SK-N-SH (cell line): Measurements from ENCODE around the gene SCAF1. TPM values are rescaled to one million over a fixed set of nuclear protein-coding genes. Genes with fewer than 3 reads are reported as not detected.

Experiments
- CTCF ChIA-PET: fragments of 300-600, 350-600 bp; formaldehyde crosslinking; extraction: SDS; loops from one replicate; lab custom pipeline; 2021; lab: Yijun Ruan, JAX
- POLR2A ChIA-PET: fragments of 350-600 bp; sonication (Branson Sonifier 250); formaldehyde crosslinking; extraction: SDS; loops from one replicate; lab custom pipeline; 2020; ENCODE audit warnings: antibody characterized with exemption, inconsistent platforms; lab: Yijun Ruan, JAX
- DNase-seq: peaks from one replicate; pipeline ENCODE4 v3.0.0; 2012
- H2AFZ ChIP-seq: fragments of 200-600 bp; sonication (generic); 2 replicates; pipeline ENCODE4 v1.8.1; 2016; ENCODE audit warnings: antibody characterized with exemption, mild to moderate bottlenecking, low read depth
- H3F3A ChIP-seq: fragments of 200-600 bp; sonication (generic); replicated peaks from 2 replicates; pipeline ENCODE3; 2016; ENCODE audit warnings: antibody characterized with exemption, mild to moderate bottlenecking; ENCODE audit not compliant: insufficient read depth
- H3K27ac ChIP-seq, 2 experiments: fragments of 200-500 bp in 1 of 2; fragments of 200-600 bp in 1 of 2; sonication (Bioruptor generic) in 1 of 2; sonication (generic), shearing (Covaris generic) in 1 of 2; 2 replicates each; pipeline versions ENCODE4 v1.5.1 to v1.6.1; 2014 to 2016; ENCODE audit warnings: low read depth in 2 of 2, inconsistent platforms in 1 of 2, low read length in 1 of 2, mild to moderate bottlenecking in 1 of 2, mixed read lengths in 1 of 2
- H3K27me3 ChIP-seq: fragments of 200-600 bp; sonication (generic), shearing (Covaris generic); 2 replicates; pipeline ENCODE4 v1.6.1; 2016; ENCODE audit warnings: mixed run types; ENCODE audit not compliant: insufficient read depth
- H3K36me3 ChIP-seq, 2 experiments: fragments of 200-500 bp in 1 of 2; fragments of 200-600 bp in 1 of 2; sonication (Bioruptor generic) in 1 of 2; sonication (generic) in 1 of 2; replicated peaks in 1 of 2; 2 replicates each; pipeline versions ENCODE3 to v1.5.1; 2014 to 2016; ENCODE audit warnings: low read length in 1 of 2, mild to moderate bottlenecking in 1 of 2; ENCODE audit not compliant: insufficient read depth in 2 of 2, control insufficient read depth in 1 of 2
- H3K4me1 ChIP-seq, 2 experiments: fragments of 200-500 bp in 1 of 2; fragments of 200-600 bp in 1 of 2; sonication (Bioruptor generic) in 1 of 2; sonication (generic), shearing (Covaris generic) in 1 of 2; 2 replicates each; pipeline versions ENCODE4 v1.5.1 to v1.6.1; 2014 to 2016; ENCODE audit warnings: low read depth in 1 of 2, low read length in 1 of 2, mixed run types in 1 of 2; ENCODE audit not compliant: insufficient read depth in 2 of 2, control insufficient read depth in 1 of 2
- H3K4me2 ChIP-seq: fragments of 200-600 bp; sonication (generic), shearing (Covaris generic); 2 replicates; pipeline ENCODE4 v1.6.1; 2017; ENCODE audit warnings: mixed run types
- H3K4me3 ChIP-seq, 2 experiments: fragments of 200-500 bp in 1 of 2; fragments of 200-600 bp in 1 of 2; sonication (Bioruptor generic) in 1 of 2; sonication (generic), shearing (Covaris generic) in 1 of 2; 2 replicates each; pipeline versions ENCODE4 v1.5.1 to v1.8.1; 2014 to 2016; ENCODE audit warnings: low read depth in 2 of 2, inconsistent platforms in 1 of 2, low read length in 1 of 2, mild to moderate bottlenecking in 1 of 2, mixed read lengths in 1 of 2, moderate library complexity in 1 of 2
- H3K79me2 ChIP-seq: fragments of 200-600 bp; sonication (generic); 2 replicates; pipeline ENCODE4 v1.8.1; 2017; ENCODE audit warnings: mild to moderate bottlenecking; ENCODE audit not compliant: insufficient read depth
- H3K9ac ChIP-seq: fragments of 200-600 bp; sonication (generic); 2 replicates; pipeline ENCODE4 v1.6.1; 2017; ENCODE audit warnings: mixed run types
- H3K9me2 ChIP-seq: fragments of 200-600 bp; sonication (generic); 2 replicates; pipeline ENCODE4 v1.6.1; 2017; ENCODE audit warnings: mixed run types
- H3K9me3 ChIP-seq: fragments of 200-600 bp; sonication (generic); 2 replicates; pipeline ENCODE4 v1.6.1; 2017; ENCODE audit warnings: mixed run types, mild to moderate bottlenecking, moderate library complexity
- H4K20me1 ChIP-seq: fragments of 200-600 bp; sonication (generic); 2 replicates; pipeline ENCODE4 v1.6.1; 2017; ENCODE audit warnings: mild to moderate bottlenecking, mixed run types; ENCODE audit not compliant: insufficient read depth
- EP300 ChIP-seq, 2 experiments: IDR thresholded peaks; 2 replicates each; pipeline versions ENCODE4 v1.4.0 to v1.6.1; 2012; ENCODE audit warnings: borderline replicate concordance in 1 of 2, low read depth in 1 of 2, low read length in 1 of 2
- EZH2phosphoT487 ChIP-seq: fragments of 200-600 bp; sonication (generic); IDR thresholded peaks from 2 replicates; pipeline ENCODE4 v1.6.1; 2017; ENCODE audit warnings: low read depth, mixed run types, mild to moderate bottlenecking, antibody characterized with exemption, moderate library complexity, borderline replicate concordance
- FOXJ3 ChIP-seq: sonication (generic); formaldehyde crosslinking; IDR thresholded peaks from 2 replicates; pipeline ENCODE4 v1.5.1; 2020; ENCODE audit warnings: mild to moderate bottlenecking, missing genetic modification reagents
- FOXM1 ChIP-seq: IDR thresholded peaks from 2 replicates; pipeline ENCODE4 v1.4.0; 2012; ENCODE audit warnings: low read depth, mild to moderate bottlenecking
- GABPA ChIP-seq: IDR thresholded peaks from 2 replicates; pipeline ENCODE4 v1.4.0; 2012; ENCODE audit warnings: low read depth, mild to moderate bottlenecking
- GATA2 ChIP-seq: sonication (generic); formaldehyde crosslinking; IDR thresholded peaks from 2 replicates; pipeline ENCODE4 v1.5.0; 2020; ENCODE audit warnings: mild to moderate bottlenecking, missing genetic modification reagents
- JUND ChIP-seq: IDR thresholded peaks from 2 replicates; pipeline ENCODE4 v1.4.0; 2012
- MEF2A ChIP-seq: IDR thresholded peaks from 2 replicates; pipeline ENCODE4 v1.4.0; 2012; ENCODE audit warnings: low read depth, borderline replicate concordance
- MXI1 ChIP-seq: IDR thresholded peaks from 2 replicates; pipeline ENCODE4 v1.6.1; 2012; ENCODE audit warnings: mild to moderate bottlenecking, low read depth, low read length, improper control_type of control experiment
- NRF1 ChIP-seq: IDR thresholded peaks from 2 replicates; pipeline ENCODE4 v1.6.1; 2012; ENCODE audit warnings: low read depth, mild to moderate bottlenecking, low read length
- RCOR1 ChIP-seq: fragments of 150-350 bp; IDR thresholded peaks from 2 replicates; pipeline ENCODE4 v1.6.1; 2017; ENCODE audit warnings: antibody characterized with exemption, low read length
- RFX5 ChIP-seq: IDR thresholded peaks from 2 replicates; pipeline ENCODE4 v1.6.1; 2012; ENCODE audit warnings: mild to moderate bottlenecking, improper control_type of control experiment, low read length
- TAF1 ChIP-seq: IDR thresholded peaks from 2 replicates; pipeline ENCODE4 v1.6.1; 2012; ENCODE audit warnings: low read depth, mild to moderate bottlenecking, low read length, moderate library complexity, borderline replicate concordance
- TCF12 ChIP-seq: IDR thresholded peaks from 2 replicates; pipeline ENCODE4 v1.4.0; 2012
- USF2 ChIP-seq: fragments of 150-350 bp; IDR thresholded peaks from 2 replicates; pipeline ENCODE4 v1.6.1; 2017; ENCODE audit warnings: antibody characterized with exemption, low read length, low read depth, borderline replicate concordance
- YY1 ChIP-seq: IDR thresholded peaks from 2 replicates; pipeline ENCODE4 v1.4.0; 2012; ENCODE audit warnings: low read depth, mild to moderate bottlenecking
- WGBS: methylation state at CpG from one replicate; pipeline ENCODE4 v1.1.6; 2017; ENCODE audit warnings: low lambda C conversion rate; 5-methylcytosine and 5-hydroxymethylcytosine counted together
- polyA plus RNA-seq, 3 experiments: library from polyadenylated mRNA; depleted of rRNA; stranded (reverse); fragments of >200 nt; gene quantifications; 2 replicates each; pipeline ENCODE4 v1.2.3, GENCODE V29; 2012
- TF ChIP-seq, protein P1 (sequence below): IDR thresholded peaks from 2 replicates; pipeline ENCODE4 v1.4.0; 2012; ENCODE audit warnings: low read depth, borderline replicate concordance
- TF ChIP-seq, protein P2 (sequence below): IDR thresholded peaks from 2 replicates; pipeline ENCODE4 v1.4.0; 2012; ENCODE audit warnings: low read depth, borderline replicate concordance

Gene SCAF1
- polyA plus RNA-seq, 1 of the 3 experiments (the other 2 are of a cell fraction) = 9.5 TPM

DNA sequence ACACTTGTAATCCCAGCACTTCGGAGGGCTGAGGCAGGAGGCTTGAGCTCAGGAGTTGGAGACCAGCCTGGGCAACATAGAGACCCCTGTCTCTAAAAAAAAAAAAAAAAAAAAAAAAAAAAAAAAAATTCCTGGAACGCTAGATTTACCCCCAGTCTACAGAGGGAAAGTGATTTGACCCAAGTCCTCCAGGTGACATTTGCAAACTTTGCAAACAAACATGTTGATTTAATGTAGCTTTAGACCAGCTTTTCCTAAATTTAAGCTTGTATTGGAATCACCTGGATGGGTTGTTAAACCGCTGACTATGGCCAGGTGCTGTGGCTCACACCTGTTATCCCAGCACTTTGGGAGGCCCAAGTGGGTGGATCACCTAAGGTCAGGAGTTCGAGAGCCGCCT lies 57.4 kb downstream of the SCAF1 start:
- Histone ChIP-seq H3K9ac (no peak overlapping the region), H3K27me3 (no peaks in the 10 kb centered on the region), H3F3A (no peaks in the 10 kb centered on the region), H3K9me2 (no peaks in the 10 kb centered on the region), H3K27ac (no peak overlapping the region), H2AFZ (no peak overlapping the region), H4K20me1 (no peaks in the 10 kb centered on the region), H3K79me2 (no peaks in the 10 kb centered on the region), H3K4me1 (no peaks in the 10 kb centered on the region), H3K9me3 (no peaks in the 10 kb centered on the region), H3K4me3 (no peak overlapping the region), H3K4me2 (no peak overlapping the region), H3K36me3 (peaks cover 6 to 28% of the 10 kb centered on the region in 2 experiments)
- POLR2A ChIA-PET = interaction anchor here (1.4 kb wide), 1 partner anchor 13 kb away, joined by 3 read pairs; no protein-coding TSS in a partner anchor
- CTCF ChIA-PET = interaction anchor here (0.9 to 2.4 kb wide), 3 partner anchors 10 to 21 kb away, joined by 3 to 8 read pairs (median 4); partner anchors contain the start of gene ADM5
- WGBS = 93% methylated on average over 5 of the region's 5 CpGs
- no peak for DNase-seq
- TF ChIP-seq RCOR1 (no peak), GABPA (no peak), RFX5 (no peak), MEF2A (no peak), FOXM1 (no peak), EP300 (IDR thresholded peaks at IDR 0.05; ENCODE audit: borderline replicate concordance in 1 of 2, low read depth in 1 of 2, low read length in 1 of 2) (no peak), NRF1 (no peak), FOXJ3 (CRISPR knock-in tag) (no peak), USF2 (no peak), GATA2 (CRISPR knock-in tag) (no peak), TAF1 (no peak), EZH2phosphoT487 (no peak), TCF12 (no peak), JUND (no peak), MXI1 (no peak), YY1 (no peak)
- TF ChIP-seq, protein P1, sequence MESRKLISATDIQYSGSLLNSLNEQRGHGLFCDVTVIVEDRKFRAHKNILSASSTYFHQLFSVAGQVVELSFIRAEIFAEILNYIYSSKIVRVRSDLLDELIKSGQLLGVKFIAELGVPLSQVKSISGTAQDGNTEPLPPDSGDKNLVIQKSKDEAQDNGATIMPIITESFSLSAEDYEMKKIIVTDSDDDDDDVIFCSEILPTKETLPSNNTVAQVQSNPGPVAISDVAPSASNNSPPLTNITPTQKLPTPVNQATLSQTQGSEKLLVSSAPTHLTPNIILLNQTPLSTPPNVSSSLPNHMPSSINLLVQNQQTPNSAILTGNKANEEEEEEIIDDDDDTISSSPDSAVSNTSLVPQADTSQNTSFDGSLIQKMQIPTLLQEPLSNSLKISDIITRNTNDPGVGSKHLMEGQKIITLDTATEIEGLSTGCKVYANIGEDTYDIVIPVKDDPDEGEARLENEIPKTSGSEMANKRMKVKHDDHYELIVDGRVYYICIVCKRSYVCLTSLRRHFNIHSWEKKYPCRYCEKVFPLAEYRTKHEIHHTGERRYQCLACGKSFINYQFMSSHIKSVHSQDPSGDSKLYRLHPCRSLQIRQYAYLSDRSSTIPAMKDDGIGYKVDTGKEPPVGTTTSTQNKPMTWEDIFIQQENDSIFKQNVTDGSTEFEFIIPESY = no peak
- TF ChIP-seq, protein P2, sequence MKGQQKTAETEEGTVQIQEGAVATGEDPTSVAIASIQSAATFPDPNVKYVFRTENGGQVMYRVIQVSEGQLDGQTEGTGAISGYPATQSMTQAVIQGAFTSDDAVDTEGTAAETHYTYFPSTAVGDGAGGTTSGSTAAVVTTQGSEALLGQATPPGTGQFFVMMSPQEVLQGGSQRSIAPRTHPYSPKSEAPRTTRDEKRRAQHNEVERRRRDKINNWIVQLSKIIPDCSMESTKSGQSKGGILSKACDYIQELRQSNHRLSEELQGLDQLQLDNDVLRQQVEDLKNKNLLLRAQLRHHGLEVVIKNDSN = no peak
